Panc1 (cell line): Measurements from ENCODE around the gene NIPAL3.

Source experiments
- POLR2AphosphoS5 ChIP-seq: IDR thresholded peaks from 2 replicates; pipeline ENCODE4 v1.6.1; 2012; ENCODE audit warnings: mild to moderate bottlenecking, low read depth, low read length, moderate library complexity
- SIN3A ChIP-seq: IDR thresholded peaks from 2 replicates; pipeline ENCODE4 v1.6.1; 2012; ENCODE audit warnings: low read depth, mild to moderate bottlenecking, low read length, moderate library complexity, borderline replicate concordance; ENCODE audit not compliant: insufficient read depth
- TF ChIP-seq, protein P1 (sequence below): fragments of 450-650 bp; IDR thresholded peaks from 2 replicates; pipeline ENCODE4 v1.5.1; 2017; ENCODE audit warnings: mild to moderate bottlenecking
- TF ChIP-seq, protein P2 (sequence below), 2 experiments: IDR thresholded peaks; 2 replicates each; pipeline ENCODE4 v1.6.1; 2011 to 2012; ENCODE audit warnings: low read depth in 2 of 2, control low read depth in 1 of 2, low read length in 1 of 2, mild to moderate bottlenecking in 1 of 2, moderate library complexity in 1 of 2; ENCODE audit not compliant: insufficient read depth in 1 of 2

DNA sequence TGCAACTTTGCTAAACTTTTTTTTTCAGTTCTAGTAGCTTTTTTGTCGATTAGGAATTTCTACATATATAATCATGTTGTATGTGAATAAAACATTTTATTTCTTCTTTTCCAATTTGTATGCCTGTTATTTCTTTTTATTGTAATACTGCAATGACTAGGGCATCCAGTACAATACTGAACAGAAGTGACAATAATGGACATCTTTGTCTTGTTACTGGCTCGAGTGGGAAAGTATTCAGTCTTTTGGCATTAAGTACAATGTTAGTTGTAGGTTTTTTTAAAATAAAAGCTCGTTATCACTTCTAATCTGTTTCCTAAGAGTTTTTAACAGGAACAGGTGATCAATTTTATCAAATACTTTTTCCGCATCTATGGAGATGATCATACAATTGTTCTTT lies 11.8 kb upstream of the NIPAL3 start:
- TF ChIP-seq, protein P1, sequence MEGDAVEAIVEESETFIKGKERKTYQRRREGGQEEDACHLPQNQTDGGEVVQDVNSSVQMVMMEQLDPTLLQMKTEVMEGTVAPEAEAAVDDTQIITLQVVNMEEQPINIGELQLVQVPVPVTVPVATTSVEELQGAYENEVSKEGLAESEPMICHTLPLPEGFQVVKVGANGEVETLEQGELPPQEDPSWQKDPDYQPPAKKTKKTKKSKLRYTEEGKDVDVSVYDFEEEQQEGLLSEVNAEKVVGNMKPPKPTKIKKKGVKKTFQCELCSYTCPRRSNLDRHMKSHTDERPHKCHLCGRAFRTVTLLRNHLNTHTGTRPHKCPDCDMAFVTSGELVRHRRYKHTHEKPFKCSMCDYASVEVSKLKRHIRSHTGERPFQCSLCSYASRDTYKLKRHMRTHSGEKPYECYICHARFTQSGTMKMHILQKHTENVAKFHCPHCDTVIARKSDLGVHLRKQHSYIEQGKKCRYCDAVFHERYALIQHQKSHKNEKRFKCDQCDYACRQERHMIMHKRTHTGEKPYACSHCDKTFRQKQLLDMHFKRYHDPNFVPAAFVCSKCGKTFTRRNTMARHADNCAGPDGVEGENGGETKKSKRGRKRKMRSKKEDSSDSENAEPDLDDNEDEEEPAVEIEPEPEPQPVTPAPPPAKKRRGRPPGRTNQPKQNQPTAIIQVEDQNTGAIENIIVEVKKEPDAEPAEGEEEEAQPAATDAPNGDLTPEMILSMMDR = no peak
- TF ChIP-seq POLR2AphosphoS5 (no peak), SIN3A (no peak)
- TF ChIP-seq, protein P2, sequence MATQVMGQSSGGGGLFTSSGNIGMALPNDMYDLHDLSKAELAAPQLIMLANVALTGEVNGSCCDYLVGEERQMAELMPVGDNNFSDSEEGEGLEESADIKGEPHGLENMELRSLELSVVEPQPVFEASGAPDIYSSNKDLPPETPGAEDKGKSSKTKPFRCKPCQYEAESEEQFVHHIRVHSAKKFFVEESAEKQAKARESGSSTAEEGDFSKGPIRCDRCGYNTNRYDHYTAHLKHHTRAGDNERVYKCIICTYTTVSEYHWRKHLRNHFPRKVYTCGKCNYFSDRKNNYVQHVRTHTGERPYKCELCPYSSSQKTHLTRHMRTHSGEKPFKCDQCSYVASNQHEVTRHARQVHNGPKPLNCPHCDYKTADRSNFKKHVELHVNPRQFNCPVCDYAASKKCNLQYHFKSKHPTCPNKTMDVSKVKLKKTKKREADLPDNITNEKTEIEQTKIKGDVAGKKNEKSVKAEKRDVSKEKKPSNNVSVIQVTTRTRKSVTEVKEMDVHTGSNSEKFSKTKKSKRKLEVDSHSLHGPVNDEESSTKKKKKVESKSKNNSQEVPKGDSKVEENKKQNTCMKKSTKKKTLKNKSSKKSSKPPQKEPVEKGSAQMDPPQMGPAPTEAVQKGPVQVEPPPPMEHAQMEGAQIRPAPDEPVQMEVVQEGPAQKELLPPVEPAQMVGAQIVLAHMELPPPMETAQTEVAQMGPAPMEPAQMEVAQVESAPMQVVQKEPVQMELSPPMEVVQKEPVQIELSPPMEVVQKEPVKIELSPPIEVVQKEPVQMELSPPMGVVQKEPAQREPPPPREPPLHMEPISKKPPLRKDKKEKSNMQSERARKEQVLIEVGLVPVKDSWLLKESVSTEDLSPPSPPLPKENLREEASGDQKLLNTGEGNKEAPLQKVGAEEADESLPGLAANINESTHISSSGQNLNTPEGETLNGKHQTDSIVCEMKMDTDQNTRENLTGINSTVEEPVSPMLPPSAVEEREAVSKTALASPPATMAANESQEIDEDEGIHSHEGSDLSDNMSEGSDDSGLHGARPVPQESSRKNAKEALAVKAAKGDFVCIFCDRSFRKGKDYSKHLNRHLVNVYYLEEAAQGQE (IDR thresholded peaks at IDR 0.05; ENCODE audit: insufficient read depth in 1 of 2, low read depth in 2 of 2, low read length in 1 of 2) = no peak
